Activated T-helper 17 cell treated with anti-CD3 and anti-CD28 coated beads, Interleukin-2, amount 50 U/mL, for 72 hours (primary cell): ENCODE data around the gene OR2AT4. TPM values are rescaled to one million over a fixed set of nuclear protein-coding genes. Genes with fewer than 3 reads are reported as not detected.

Experiments used
- ATAC-seq: fragments of 150-1000 bp; cut with Tn5 transposase; replicated peaks from 2 replicates; pipeline ENCODE4 v1.10.0; 2021; ENCODE audit warnings: mild to moderate bottlenecking, moderate library complexity
- H3K27ac Mint-ChIP-seq: one replicate; pipeline ENCODE4 v1.8.0; 2022; ENCODE audit warnings: mixed read lengths
- H3K27me3 Mint-ChIP-seq: one replicate; pipeline ENCODE4 v1.8.0; 2022; ENCODE audit warnings: mixed read lengths
- H3K36me3 Mint-ChIP-seq: one replicate; pipeline ENCODE4 v1.8.0; 2022; ENCODE audit warnings: low read depth, mild to moderate bottlenecking, mixed read lengths
- H3K4me1 Mint-ChIP-seq: one replicate; pipeline ENCODE4 v1.8.0; 2022; ENCODE audit warnings: mixed read lengths
- H3K4me3 Mint-ChIP-seq: one replicate; pipeline ENCODE4 v1.8.0; 2022; ENCODE audit warnings: mild to moderate bottlenecking, mixed read lengths
- H3K9me3 Mint-ChIP-seq: one replicate; pipeline ENCODE4 v1.8.0; 2022; ENCODE audit warnings: mixed read lengths
- total RNA-seq, 2 donors: library from RNA; stranded (reverse); gene quantifications; one replicate each; pipeline ENCODE4 v1.2.3, GENCODE V29; 2022

The OR2AT4 gene
- total RNA-seq, 2 donors from 2014 or later, result not detected

DNA sequence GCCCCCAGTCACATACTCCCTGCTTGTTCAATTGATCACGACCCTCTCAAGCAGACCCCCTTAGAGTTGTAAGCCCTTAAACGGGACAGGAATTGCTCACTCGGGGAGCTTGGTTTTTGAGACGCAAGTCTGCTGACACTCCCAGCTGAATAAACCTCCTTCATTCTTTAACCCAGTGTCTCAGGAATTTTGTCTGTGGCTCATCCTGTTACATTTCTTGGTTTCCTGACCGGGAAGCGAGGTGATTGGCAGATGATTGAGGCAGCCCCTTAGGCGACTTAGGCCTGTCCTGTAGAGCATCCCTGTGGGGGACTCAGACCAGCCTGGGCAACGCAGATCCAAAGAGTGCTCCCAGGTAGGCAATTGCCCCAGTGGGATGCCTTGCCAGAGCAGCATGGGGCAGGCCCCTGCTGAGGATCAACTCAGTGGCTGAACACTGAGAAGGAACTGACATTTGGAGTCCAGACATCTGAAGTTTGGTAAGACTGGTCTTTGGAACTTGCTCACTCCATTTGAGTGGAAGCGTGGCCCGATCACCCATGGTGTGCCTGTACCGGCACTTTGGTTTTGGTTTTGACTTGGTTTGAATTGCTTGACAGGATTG is 56.4 kb downstream of the OR2AT4 start:
- Mint-ChIP-seq H3K27ac (no peak overlapping the region), H3K4me3 (no peak overlapping the region), H3K9me3 (peaks cover 6% of the 10 kb centered on the region), H3K27me3 (peaks cover 7% of the 10 kb centered on the region), H3K36me3 (no peaks in the 10 kb centered on the region), H3K4me1 (no peaks in the 10 kb centered on the region)
- no peak for ATAC-seq

DNA sequence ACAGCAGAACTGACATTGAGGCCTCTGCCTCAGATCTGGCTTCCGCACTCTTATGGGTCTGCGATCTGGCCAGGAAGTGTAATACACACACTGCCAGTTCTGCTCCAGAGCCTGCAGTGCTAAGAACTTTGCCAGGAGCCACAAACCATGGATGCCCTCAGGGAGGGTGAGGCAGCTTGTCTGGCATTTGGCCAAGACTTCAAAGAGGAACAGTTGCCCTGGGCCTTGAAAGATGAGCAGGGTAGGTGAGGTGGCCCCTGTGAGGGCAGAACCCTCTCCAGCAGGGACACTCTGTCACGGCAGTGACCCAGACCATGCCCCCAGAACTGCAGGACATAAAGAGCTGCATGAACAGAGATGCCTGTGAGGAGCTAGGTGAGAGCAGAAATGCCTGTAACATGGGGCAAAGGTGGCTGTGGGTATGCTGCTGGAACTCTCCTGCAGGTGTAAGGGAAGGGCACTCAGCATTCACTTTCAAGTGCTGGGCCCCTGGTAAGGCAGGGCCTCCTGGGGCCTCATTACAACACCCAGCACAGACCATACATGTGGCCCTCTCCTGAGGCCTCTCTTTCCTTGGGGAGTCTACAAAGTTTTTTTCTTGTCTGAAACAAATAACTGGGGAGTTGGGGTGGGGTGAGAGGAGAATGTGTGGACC is 60.6 kb downstream of the OR2AT4 start:
- Mint-ChIP-seq H3K27me3 (peaks cover 4% of the 10 kb centered on the region), H3K36me3 (no peaks in the 10 kb centered on the region), H3K27ac (no peak overlapping the region), H3K9me3 (peaks cover 4% of the 10 kb centered on the region), H3K4me3 (no peak overlapping the region), H3K4me1 (no peaks in the 10 kb centered on the region)
- no peak for ATAC-seq

DNA sequence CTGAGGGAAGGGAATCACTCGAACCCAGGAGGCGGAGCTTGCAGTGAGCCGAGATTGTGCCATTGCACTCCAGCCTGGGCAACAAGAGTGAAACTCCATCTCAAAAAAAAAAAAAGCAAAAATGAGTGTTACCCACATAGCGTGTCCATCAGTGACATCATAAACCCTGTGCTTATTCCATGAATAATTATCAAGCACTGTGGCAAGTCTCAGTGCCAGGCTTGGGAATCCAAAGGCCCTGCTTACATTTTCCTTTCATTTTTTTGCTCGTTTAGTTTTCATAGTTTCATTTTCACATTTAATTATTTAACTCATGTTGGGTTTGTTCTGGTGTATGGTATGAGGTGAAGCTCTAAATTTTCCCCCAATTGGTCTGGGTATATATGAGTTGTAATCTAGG is 61.4 kb downstream of the OR2AT4 start:
- Mint-ChIP-seq H3K36me3 (no peaks in the 10 kb centered on the region), H3K4me3 (no peak overlapping the region), H3K9me3 (no peaks in the 10 kb centered on the region), H3K27me3 (no peaks in the 10 kb centered on the region), H3K27ac (no peak overlapping the region), H3K4me1 (no peaks in the 10 kb centered on the region)
- no peak for ATAC-seq

DNA sequence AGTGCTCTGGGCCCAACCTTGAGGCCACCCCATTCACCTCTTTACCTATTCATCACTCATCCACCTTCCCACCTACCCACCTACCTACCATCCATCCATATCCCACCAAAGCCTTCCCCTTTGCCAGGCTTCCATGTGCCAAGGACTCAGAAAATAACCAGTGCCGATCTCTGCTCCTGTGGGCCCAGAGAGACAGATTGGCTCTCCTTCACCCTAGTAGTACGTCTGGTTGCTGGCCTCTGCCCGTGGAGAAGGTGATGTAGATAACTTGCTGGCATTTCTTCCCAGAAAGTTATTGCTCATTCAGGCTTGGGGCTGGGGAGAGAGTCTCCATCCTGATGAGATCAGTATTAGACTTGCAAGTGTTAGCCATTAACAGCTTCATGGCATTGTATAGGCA is 62.8 kb downstream of the OR2AT4 start:
- Mint-ChIP-seq H3K4me1 (no peaks in the 10 kb centered on the region), H3K27me3 (no peaks in the 10 kb centered on the region), H3K27ac (no peak overlapping the region), H3K9me3 (no peaks in the 10 kb centered on the region), H3K36me3 (no peaks in the 10 kb centered on the region), H3K4me3 (no peak overlapping the region)
- no peak for ATAC-seq

DNA sequence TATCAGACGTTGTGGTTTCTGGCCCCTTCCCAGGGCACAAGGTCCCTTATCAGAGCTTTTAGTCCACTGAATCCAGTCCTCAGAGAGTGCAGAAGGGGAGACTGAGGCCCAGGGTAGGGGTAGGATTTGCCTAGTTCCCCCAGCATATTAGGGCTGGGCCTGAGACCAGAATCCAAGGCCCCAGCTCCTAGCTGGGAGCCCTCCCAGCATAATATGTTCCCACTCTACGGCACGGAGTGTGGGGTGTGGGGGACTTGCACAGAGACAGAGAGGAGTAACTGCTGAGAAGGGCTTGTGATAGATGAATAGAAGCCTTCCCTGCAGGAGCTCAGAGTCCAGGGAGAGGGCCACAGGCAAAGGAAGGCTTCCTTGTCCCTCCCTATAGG is 64.1 kb downstream of the OR2AT4 start:
- Mint-ChIP-seq H3K4me1 (no peaks in the 10 kb centered on the region), H3K27ac (no peak overlapping the region), H3K27me3 (no peaks in the 10 kb centered on the region)

DNA sequence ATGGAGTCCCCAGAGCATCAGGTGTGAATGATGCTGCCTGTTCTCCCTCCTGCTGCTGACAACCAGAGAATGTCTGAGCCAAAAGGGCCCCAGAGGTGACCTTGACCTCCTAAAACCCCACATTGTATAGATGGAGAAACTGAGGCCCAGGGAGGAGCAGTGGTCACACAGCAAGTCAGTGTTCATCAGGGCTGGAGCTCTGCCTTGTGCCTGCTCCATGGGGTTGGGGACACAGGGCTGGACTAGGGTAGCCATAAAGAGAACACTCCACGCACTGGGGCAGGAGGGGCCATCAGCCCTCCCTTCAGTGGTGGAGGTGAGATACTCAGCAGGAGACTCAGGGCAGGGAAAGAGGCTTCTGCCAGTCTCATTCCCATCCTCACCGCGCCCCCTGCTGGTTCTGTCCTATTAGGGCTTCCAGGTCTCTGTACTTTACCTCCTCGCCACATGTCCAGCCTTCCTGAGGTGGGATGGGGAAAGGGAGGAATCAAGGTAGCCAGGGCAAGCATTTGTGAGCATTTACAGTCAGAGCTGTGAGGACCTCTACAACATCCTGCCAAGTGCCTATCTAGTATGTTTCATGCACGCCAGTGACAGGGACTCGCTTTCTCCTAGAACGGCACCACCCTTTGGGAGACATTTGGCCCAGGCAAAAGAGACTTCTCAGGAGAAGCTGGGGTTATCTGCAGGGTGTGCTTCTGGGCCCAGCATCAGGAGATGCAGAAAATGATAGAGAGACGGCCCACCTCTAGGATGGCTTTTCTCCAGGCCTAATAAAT is 64.7 kb downstream of the OR2AT4 start:
- Mint-ChIP-seq H3K9me3 (no peaks in the 10 kb centered on the region), H3K27me3 (no peaks in the 10 kb centered on the region), H3K27ac (no peak overlapping the region), H3K4me3 (no peak overlapping the region), H3K4me1 (no peaks in the 10 kb centered on the region), H3K36me3 (no peaks in the 10 kb centered on the region)
- ATAC-seq, result peak; percentile 70

More for the DNA sequence above, 64.1 kb downstream of the OR2AT4 start:
- no peak for ATAC-seq
- Mint-ChIP-seq H3K36me3 (no peaks in the 10 kb centered on the region), H3K9me3 (no peaks in the 10 kb centered on the region), H3K4me3 (no peak overlapping the region)

Other genes starting within 250 kb of the OR2AT4 start
- gene XRRA1, start 147.8 kb downstream of the OR2AT4 start, total RNA-seq, result 10 to 100 TPM; 30.1 to 41.0 TPM
- gene SPCS2, start 147.6 kb downstream of the OR2AT4 start, total RNA-seq, result 100 to 1,000 TPM; 143 to 195 TPM
- gene NEU3, start 107.9 kb downstream of the OR2AT4 start, total RNA-seq, result 10 to 100 TPM; 19.5 to 26.4 TPM
- 1 to 10 TPM in 1 of 2 donors, under 1 TPM in 1; 0.26 to 2.2 TPM for gene SLCO2B1, start 54.2 kb upstream of the OR2AT4 start, total RNA-seq
- under 1 TPM; 0.26 to 0.40 TPM for gene TPBGL, start 143.9 kb upstream of the OR2AT4 start, total RNA-seq